ENCODE measurements around the gene KIRREL3.

Gene KIRREL3

GRCh38 chr11:126704096-126704495, 296.5 kb downstream of the KIRREL3 start:
- DNase-seq (ENCODE audit: low read depth), result no peak

DNA sequence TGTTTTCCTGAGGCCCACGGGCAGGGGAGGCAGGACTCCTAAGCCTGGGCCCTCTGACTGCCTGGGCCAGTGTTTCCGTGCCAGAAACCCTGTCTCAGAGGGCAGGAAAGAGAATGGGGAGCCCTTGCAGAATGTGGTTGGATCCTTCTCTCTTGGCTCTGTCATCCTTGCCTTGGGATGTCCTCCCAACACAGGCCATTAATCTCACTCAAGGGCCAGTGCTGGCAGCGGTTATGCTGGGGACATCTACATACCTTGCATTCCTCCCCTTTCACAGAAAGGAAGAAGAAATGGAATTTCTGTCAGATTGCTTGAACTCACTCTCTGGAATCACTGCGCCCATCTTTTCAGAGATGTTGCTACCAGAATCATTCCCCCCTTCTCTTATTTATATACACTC, 296.9 kb downstream of the KIRREL3 start:
- no peak for DNase-seq (ENCODE audit: low read depth)

DNA sequence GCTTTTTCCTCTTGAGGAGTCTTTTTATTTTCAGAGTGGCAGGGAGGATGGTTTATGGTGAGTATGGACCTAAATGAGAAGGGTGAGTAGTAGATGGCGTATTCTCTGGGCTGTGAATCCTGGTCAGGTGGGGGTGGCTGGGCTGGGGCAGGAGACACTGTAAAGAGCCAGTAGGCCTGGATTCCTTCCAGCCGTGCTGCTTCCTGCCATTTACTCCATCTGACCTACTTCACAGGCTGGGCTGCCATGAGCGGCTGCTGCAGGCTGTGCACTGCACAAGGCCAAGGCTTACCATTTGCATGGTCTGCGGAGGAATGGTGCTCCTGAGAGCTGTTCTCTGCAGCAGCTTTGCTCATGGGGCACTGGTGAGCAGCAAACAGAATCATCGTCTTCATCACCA, 297.6 kb downstream of the KIRREL3 start:
- no peak for DNase-seq (ENCODE audit: low read depth)

- DNase-seq (ENCODE audit: low read depth), result no peak
These were observed 298.3 kb downstream of the KIRREL3 start for GRCh38 chr11:126702165-126702720.

DNA sequence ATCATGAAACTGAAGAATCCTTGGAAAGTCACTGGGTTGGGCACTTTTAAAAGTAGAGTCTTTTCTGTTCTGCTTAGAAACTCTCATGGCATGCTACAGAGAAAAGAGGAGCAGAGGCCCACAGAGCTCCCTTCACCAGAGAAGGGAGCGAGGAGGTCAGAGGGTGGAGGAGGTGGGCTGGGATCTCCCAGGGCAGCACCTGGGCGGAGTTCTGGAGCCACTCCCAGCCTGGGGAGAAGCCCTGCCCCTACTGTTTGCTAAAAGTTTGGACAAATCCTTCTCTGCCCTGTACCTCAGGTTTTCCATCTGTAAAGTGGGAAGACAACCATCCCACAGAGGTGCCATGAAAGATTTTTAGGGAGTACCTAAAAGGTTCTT, 299.1 kb downstream of the KIRREL3 start:
- DNase-seq (ENCODE audit: low read depth), result no peak

- no peak for DNase-seq (ENCODE audit: low read depth)
These were observed 299.6 kb downstream of the KIRREL3 start for GRCh38 chr11:126700768-126701519.

DNA sequence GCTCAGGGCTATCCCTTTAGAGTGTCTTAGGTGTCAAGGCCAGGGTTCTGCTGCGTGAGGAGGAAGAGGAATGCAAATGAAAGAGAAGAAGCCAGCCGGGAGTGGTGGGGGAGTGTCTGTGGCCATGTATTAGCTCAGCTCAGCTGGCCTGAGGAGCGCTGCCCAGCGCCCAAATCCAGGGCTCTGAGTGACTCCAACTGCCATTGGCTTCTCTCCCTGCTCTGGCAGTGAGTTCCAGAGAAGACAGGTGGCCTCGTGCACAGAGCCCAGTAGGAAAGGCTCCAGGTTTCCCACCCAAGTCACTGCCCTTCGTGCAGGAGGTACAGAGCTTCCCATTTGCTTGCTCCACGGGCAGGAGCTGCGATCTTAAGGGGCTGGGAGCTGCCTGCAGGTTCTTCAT, 302.0 kb downstream of the KIRREL3 start:
- no peak for DNase-seq (ENCODE audit: low read depth)

GRCh38 chr11:126697936-126698335, 302.6 kb downstream of the KIRREL3 start:
- DNase-seq (ENCODE audit: low read depth), result no peak

DNA sequence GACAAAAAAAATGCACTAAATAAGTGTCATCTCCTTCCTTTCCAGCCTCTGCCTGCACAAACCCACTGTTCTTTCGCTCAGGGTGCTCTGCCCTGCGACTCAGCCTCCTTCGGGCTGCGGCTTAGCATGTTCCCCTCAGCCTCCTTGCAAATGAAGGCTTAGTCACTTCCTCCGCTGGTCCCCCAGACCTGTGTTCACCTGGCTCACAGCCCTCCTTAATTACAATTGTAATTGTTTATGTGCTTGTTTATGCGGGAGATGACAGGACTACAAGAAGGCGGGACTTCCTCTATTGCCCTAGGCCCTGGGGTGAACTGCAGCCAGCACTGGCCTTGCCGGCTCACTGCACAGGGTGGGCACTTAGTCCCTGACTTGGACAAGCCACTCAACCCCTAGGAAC, 303.6 kb downstream of the KIRREL3 start:
- no peak for DNase-seq (ENCODE audit: low read depth)

DNA sequence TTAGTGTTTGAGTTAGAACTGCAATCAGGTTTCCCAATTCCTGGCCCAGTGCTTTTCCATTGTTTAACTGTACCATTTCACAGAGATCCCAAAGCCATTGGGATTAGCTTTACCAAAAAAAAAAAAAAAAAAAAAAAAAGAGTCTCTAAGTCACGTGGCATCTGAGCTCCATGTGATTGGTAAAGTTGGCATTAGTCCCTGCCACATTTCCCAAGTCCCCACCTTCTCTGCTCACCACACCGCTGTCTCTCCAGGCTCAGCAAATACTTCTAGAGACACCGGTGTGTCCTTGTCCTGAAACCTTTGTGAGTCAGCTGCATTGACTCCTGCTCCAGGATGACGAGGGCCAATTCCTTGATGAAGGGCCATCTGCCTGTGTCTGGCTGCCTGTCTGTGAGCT, 305.3 kb downstream of the KIRREL3 start:
- DNase-seq (ENCODE audit: low read depth), result no peak

- no peak for DNase-seq (ENCODE audit: low read depth)
These were observed 306.4 kb downstream of the KIRREL3 start for GRCh38 chr11:126694065-126694625.

GRCh38 chr11:126687477-126687876, 313.1 kb downstream of the KIRREL3 start:
- no peak for DNase-seq (ENCODE audit: low read depth)

- no peak for DNase-seq (ENCODE audit: low read depth)
These were observed 313.6 kb downstream of the KIRREL3 start for GRCh38 chr11:126686938-126687337.

DNA sequence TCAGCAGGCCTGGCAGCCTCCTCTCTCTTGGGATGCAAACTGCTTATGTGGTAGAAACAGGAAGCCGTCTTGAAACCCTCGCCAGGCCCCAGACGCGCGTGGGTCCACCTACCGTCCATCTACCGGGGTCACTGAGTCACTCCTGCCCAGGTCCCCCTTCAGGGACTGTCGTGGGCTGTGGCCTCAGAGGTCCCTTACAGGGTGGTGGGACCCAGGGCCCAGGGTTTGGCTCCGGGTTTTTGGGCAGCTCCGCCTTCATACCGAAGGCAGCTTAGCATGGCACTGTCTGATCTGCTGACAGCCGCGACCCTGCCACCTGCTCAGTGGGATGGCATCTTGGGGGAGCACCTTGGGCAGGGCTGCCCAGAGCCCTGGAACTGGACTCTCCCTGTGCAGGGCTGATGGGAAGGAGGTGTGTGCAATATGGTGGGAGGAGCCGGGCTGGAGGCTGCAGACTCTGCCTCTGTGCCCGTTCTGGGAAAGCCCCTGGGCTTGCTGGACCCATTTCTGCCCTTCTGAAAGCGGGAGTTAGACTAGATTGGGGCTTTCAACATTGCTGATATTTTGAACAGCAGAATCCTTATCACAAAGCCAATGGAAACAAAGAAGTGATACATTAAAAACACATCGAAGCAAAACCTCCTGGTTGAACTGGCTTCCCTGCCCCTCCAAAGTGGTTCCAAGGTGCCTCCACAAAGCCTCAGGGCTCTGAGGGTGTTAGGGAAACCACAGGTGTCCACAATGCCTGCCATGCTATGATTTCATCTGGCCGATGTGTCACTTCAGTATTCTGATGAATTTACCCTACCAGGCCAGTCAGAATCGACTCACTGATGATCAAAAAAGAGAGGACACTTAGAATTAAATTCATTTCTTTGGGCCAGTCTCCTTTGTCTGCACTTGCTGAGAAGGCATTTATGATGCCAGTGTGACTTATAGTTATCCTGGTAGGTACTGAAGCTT, 316.5 kb downstream of the KIRREL3 start:
- DNase-seq (ENCODE audit: low read depth), result no peak

- DNase-seq (ENCODE audit: low read depth), result no peak
These were observed 318.0 kb downstream of the KIRREL3 start for GRCh38 chr11:126682590-126682989.

- DNase-seq (ENCODE audit: low read depth), result no peak
These were observed 319.9 kb downstream of the KIRREL3 start for GRCh38 chr11:126680700-126681099.

GRCh38 chr11:126680131-126680530, 320.4 kb downstream of the KIRREL3 start:
- no peak for DNase-seq (ENCODE audit: low read depth)

- DNase-seq (ENCODE audit: low read depth), result no peak
These were observed 321.5 kb downstream of the KIRREL3 start for GRCh38 chr11:126679033-126679432.

DNA sequence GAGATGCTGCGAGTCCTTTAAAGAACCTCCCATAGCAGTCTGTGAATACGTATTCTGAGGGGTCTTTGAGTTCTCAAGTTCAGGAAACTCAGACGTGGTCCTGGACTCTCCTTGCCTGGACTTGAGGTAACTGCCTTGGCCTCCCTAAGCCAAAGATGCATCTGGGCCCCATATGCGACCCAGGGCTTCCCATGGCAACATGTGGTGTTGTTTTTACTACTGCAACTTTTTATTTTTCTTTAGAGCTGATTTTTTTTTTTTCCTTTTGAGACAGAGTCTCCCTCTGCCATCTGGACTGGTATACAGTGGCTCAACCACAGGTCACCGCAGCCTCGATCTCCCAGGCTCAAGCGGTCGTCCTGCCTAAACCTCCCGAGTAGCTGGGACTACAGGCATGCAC, 324.0 kb downstream of the KIRREL3 start:
- no peak for DNase-seq (ENCODE audit: low read depth)

GRCh38 chr11:126673319-126673718, 327.3 kb downstream of the KIRREL3 start:
- DNase-seq (ENCODE audit: low read depth), result no peak

DNA sequence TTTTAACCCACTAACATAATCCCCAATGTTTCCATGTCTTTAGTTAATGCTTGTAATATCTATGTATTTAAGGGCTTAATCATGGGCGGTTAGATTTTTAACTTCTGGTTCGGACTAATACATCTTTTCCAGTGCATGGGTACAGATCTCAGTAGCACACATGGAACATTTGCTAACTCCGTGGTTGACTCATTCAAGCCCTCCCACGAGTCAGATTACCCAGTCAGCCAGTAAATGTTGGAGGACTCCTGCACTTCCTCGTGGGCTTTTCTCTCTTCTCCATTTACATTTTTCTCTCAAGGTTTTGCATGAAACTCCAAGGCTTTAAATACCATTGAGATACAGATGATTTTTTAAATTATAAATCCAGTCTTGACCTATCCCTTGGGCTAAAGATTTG, 331.2 kb downstream of the KIRREL3 start:
- DNase-seq (ENCODE audit: low read depth), result no peak

DNA sequence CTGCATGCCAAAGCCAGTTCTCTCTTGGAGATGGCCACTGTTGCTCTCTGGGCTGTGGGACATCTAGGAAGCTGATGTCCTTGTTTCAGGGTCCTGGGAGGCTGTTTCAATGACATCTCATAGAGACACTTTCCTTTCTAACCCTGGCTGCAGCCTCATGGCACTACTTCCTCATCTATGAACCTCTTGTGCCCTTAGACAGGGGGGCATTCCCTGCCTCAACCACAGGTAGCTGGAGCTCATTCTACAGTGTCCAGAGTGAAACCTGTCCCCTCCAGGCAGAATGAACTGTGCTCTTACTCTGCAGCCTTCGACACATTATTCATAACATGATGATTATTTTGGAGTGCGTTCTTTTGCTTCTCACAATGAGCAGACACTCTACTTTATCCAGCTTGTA, 335.9 kb downstream of the KIRREL3 start:
- no peak for DNase-seq (ENCODE audit: low read depth)
